Lung (tissue), 12 donors: ENCODE data around the gene HOXA5. TPM values are rescaled to one million over a fixed set of nuclear protein-coding genes. Genes with fewer than 3 reads are reported as not detected.
A peak's percentile ranks its signal among the peaks of the same experiment; 100 is the strongest.

ENCODE experiments used
- ATAC-seq: fragments of 200-7000 bp; cut with Tn5 transposase; one replicate; pipeline ENCODE4 v1.9.1; 2020; ENCODE audit warnings: moderate number of reproducible peaks; ENCODE audit not compliant: insufficient read depth, low FRiP score
- DNase-seq, 3 donors: peaks; one replicate each; pipeline ENCODE4 v3.0.0-alpha.2; 2013 to 2017
- H3K27ac ChIP-seq, 2 donors: one replicate each; pipeline ENCODE4 v1.5.1; 2013; ENCODE audit warnings: mild to moderate bottlenecking in 2 of 2, moderate library complexity in 2 of 2, control low read depth in 1 of 2, inconsistent platforms in 1 of 2, low read depth in 1 of 2, low read length in 1 of 2
- H3K27me3 ChIP-seq, 3 donors: one replicate each; pipeline ENCODE4 v1.5.1; 2013; ENCODE audit warnings: low read length in 2 of 3; ENCODE audit not compliant: control insufficient read depth in 3 of 3, insufficient read depth in 3 of 3
- H3K36me3 ChIP-seq, 4 donors: one replicate each; pipeline ENCODE4 v1.5.1; 2013; ENCODE audit warnings: low read length in 4 of 4, mild to moderate bottlenecking in 1 of 4, moderate library complexity in 1 of 4; ENCODE audit not compliant: control insufficient read depth in 4 of 4, insufficient read depth in 4 of 4
- H3K4me1 ChIP-seq, 5 donors: one replicate each; pipeline ENCODE4 v1.5.1; 2013; ENCODE audit warnings: low read length in 5 of 5, mild to moderate bottlenecking in 2 of 5, moderate library complexity in 1 of 5; ENCODE audit not compliant: control insufficient read depth in 5 of 5, insufficient read depth in 5 of 5
- H3K4me3 ChIP-seq: one replicate; pipeline ENCODE4 v1.5.1; 2013; ENCODE audit warnings: mild to moderate bottlenecking, control low read depth, moderate library complexity
- H3K9ac ChIP-seq, 2 donors: one replicate each; pipeline ENCODE4 v1.5.1; 2013; ENCODE audit warnings: low read length in 2 of 2, control low read depth in 1 of 2; ENCODE audit not compliant: insufficient read depth in 1 of 2
- H3K9me3 ChIP-seq, 4 donors: one replicate each; pipeline ENCODE4 v1.5.1; 2013; ENCODE audit warnings: low read length in 3 of 4, mild to moderate bottlenecking in 1 of 4, moderate library complexity in 1 of 4; ENCODE audit not compliant: control insufficient read depth in 4 of 4, insufficient read depth in 3 of 4
- WGBS, 2 donors: extraction: QIAGEN DNeasy Blood & Tissue Kit; methylation state at CpG; one replicate each; pipeline ENCODE4 v1.1.7; 2013; 5-methylcytosine and 5-hydroxymethylcytosine counted together
- polyA plus RNA-seq, 2 donors: library from polyadenylated mRNA; stranded (reverse); fragments of 200-250 nt; gene quantifications; one replicate each; pipeline ENCODE4 v1.2.1, GENCODE V29; 2013
- total RNA-seq, 2 donors: library from RNA; depleted of rRNA in 1 of 2; stranded (reverse); fragments of >200 nt in 1 of 2; gene quantifications; one replicate each; pipeline ENCODE4 v1.2.1, GENCODE V29; 2014 to 2021
- TF ChIP-seq, protein P1 (sequence below): IDR thresholded peaks from 2 replicates; pipeline ENCODE4 v1.5.1; 2012; ENCODE audit warnings: mild to moderate bottlenecking; ENCODE audit errors: control extremely low read depth, extremely low read depth
- donor health status: control.
- donor health status: control.
- donor health status: Bipolar disorder and iron deficiency.
- donor health status: healthy.
- donor health status: DM: yes; HTN: yes; CAD: no.

Gene HOXA5
- total and polyA plus RNA-seq, 4 donors: 9.2 to 61.9 (median 15.2) TPM

DNA sequence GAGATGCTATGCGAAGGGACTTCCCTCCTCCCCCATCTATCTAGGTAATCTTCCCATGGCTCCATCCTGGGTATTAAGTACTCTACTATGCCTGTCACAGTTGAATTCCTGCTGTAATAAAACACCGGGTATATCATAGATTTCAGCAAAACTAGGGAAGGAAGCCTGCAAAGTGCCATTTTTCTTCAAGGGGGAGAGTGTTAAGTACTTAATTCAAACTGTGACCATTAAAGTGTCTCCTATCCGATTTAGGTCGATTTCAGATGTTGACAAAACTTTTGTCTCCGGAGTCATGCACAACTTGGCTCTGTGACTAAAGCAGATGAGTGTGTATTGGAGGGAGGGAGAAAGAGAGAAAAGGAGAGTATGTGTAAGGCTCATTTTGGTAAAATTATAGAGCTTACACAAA lies 17.5 kb downstream of the HOXA5 start:
- H3K4me3 ChIP-seq: no peak overlapping the region
- peaks cover 0 to 82% (median 0%) of the 10 kb centered on the region in 3 donors for H3K27me3 ChIP-seq
- 44 to 58% methylated on average over 5 of the region's 5 CpGs for WGBS, 2 donors

GRCh38 chr7:27124902-27125689 lies 18.4 kb downstream of the HOXA5 start:
- peaks cover 0 to 88% (median 3%) of the 10 kb centered on the region in 5 donors for H3K4me1 ChIP-seq
- ATAC-seq (no peak), DNase-seq (no peak)
- no peak overlapping the region for H3K4me3 ChIP-seq
- H3K9ac ChIP-seq: peak overlapping the region in 1 of 2 donors; percentile 83
- peaks cover 0 to 82% (median 0%) of the 10 kb centered on the region in 3 donors for H3K27me3 ChIP-seq
- peaks cover 0 to 27% (median 4%) of the 10 kb centered on the region in 4 donors for H3K36me3 ChIP-seq
- peak overlapping the region in 1 of 2 donors; percentile 95 for H3K27ac ChIP-seq
- TF ChIP-seq, protein P1, sequence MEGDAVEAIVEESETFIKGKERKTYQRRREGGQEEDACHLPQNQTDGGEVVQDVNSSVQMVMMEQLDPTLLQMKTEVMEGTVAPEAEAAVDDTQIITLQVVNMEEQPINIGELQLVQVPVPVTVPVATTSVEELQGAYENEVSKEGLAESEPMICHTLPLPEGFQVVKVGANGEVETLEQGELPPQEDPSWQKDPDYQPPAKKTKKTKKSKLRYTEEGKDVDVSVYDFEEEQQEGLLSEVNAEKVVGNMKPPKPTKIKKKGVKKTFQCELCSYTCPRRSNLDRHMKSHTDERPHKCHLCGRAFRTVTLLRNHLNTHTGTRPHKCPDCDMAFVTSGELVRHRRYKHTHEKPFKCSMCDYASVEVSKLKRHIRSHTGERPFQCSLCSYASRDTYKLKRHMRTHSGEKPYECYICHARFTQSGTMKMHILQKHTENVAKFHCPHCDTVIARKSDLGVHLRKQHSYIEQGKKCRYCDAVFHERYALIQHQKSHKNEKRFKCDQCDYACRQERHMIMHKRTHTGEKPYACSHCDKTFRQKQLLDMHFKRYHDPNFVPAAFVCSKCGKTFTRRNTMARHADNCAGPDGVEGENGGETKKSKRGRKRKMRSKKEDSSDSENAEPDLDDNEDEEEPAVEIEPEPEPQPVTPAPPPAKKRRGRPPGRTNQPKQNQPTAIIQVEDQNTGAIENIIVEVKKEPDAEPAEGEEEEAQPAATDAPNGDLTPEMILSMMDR: no peak
- peaks cover 0 to 2% (median 0%) of the 10 kb centered on the region in 4 donors for H3K9me3 ChIP-seq
- 52 to 67% methylated on average over 8 of the region's 8 CpGs for WGBS, 2 donors

More for the DNA sequence above, 17.5 kb downstream of the HOXA5 start:
- peak overlapping the region in 1 of 2 donors; percentile 95 for H3K27ac ChIP-seq
- no peak for DNase-seq
- TF ChIP-seq, protein P1: no peak
- peak overlapping the region in 1 of 2 donors; percentile 92 for H3K9ac ChIP-seq
- H3K36me3 ChIP-seq: peaks cover 0 to 27% (median 4%) of the 10 kb centered on the region in 4 donors
- no peak for ATAC-seq
- peaks cover 0 to 2% (median 0%) of the 10 kb centered on the region in 4 donors for H3K9me3 ChIP-seq
- H3K4me1 ChIP-seq: peaks cover 2 to 84% (median 7%) of the 10 kb centered on the region in 5 donors

GRCh38 chr7:27124096-27124901 lies 19.2 kb downstream of the HOXA5 start:
- H3K9me3 ChIP-seq: peaks cover 0 to 2% (median 0%) of the 10 kb centered on the region in 4 donors
- H3K4me3 ChIP-seq: peak overlapping the region; percentile 18
- peaks cover 0 to 93% (median 3%) of the 10 kb centered on the region in 5 donors for H3K4me1 ChIP-seq
- H3K36me3 ChIP-seq: peaks cover 0 to 24% (median 4%) of the 10 kb centered on the region in 4 donors
- peak overlapping the region in 1 of 2 donors; percentile 95 for H3K27ac ChIP-seq
- 43 to 64% methylated on average over 43 of the region's 43 CpGs for WGBS, 2 donors
- TF ChIP-seq, protein P1: no peak
- DNase-seq (peak; percentile 80 to 85 (median 85)), ATAC-seq (no peak)
- H3K27me3 ChIP-seq: peaks cover 0 to 81% (median under 1%) of the 10 kb centered on the region in 3 donors
- H3K9ac ChIP-seq: peak overlapping the region; percentile 73 to 83
